K562 (cell line): ENCODE results near the gene TMEM267. TPM values are rescaled to one million over a fixed set of nuclear protein-coding genes. Genes with fewer than 3 reads are reported as not detected.

Experiments used
- LCOR ChIP-seq: sonication (generic); formaldehyde crosslinking; IDR thresholded peaks from 2 replicates; pipeline ENCODE4 v1.8.0; 2022; ENCODE audit warnings: mild to moderate bottlenecking, missing genetic modification reagents
- PBX2 ChIP-seq, 2 experiments: IDR thresholded peaks in 1 of 2; conservative IDR thresholded peaks in 1 of 2; 2 replicates each; pipeline ENCODE4 v1.6.1; 2016; ENCODE audit warnings: low read depth in 2 of 2, mild to moderate bottlenecking in 1 of 2, missing compliant biosample characterization in 1 of 2, missing genetic modification characterization in 1 of 2, moderate library complexity in 1 of 2
- POLR2H ChIP-seq: IDR thresholded peaks from 2 replicates; pipeline ENCODE4 v1.6.1; 2016; ENCODE audit warnings: missing genetic modification characterization, low read depth, mild to moderate bottlenecking, control low read depth, missing compliant biosample characterization, moderate library complexity
- TEAD4 ChIP-seq, 2 experiments: sonication (generic) in 1 of 2; formaldehyde crosslinking in 1 of 2; IDR thresholded peaks; 2 replicates each; pipeline versions ENCODE4 v1.6.1 to v1.8.0; 2012 to 2022; ENCODE audit warnings: borderline replicate concordance in 1 of 2, inconsistent platforms in 1 of 2, low read length in 1 of 2, mild to moderate bottlenecking in 1 of 2, missing genetic modification reagents in 1 of 2
- ZNF175 ChIP-seq: fragments of 200-800 bp; sonication (Bioruptor generic); IDR thresholded peaks from 2 replicates; pipeline ENCODE4 v1.6.1; 2016; ENCODE audit warnings: low read depth, mild to moderate bottlenecking, missing genetic modification characterization, missing compliant biosample characterization
- ZNF318 ChIP-seq, 2 experiments: fragments of 450-650 bp; IDR thresholded peaks; 2 replicates each; pipeline ENCODE4 v1.6.1; 2016; ENCODE audit warnings: mild to moderate bottlenecking in 2 of 2, borderline replicate concordance in 1 of 2, low read depth in 1 of 2, moderate library complexity in 1 of 2
- polyA plus RNA-seq, 8 experiments: library from polyadenylated mRNA; depleted of rRNA in 4 of 8; stranded (reverse) in 5 of 8; unstranded in 3 of 8; fragments of >200 nt; fragmentation: Nextera tagmentation in 2 of 8; fragmentation: Illumina TruSeq in 1 of 8; extraction: Ambion mirVana in 2 of 8; extraction: Trizol in 1 of 8; gene quantifications; 2 replicates each; pipeline versions ENCODE4 v1.2.1 to v1.2.3, GENCODE V29; 2011 to 2014; ENCODE audit warnings: inconsistent platforms in 1 of 8, missing spikeins in 1 of 8
- total RNA-seq, 7 experiments: library from RNA; depleted of rRNA in 6 of 7; stranded (reverse); fragments of >200 nt in 6 of 7; fragmentation: Illumina TruSeq in 2 of 7; extraction: Trizol in 2 of 7; gene quantifications; 2 replicates each; pipeline versions ENCODE4 v1.2.1 to v1.2.3, GENCODE V29; 2011 to 2021; ENCODE audit warnings: low replicate concordance in 1 of 7
- TF ChIP-seq, protein P1 (sequence below): sonication (generic); formaldehyde crosslinking; IDR thresholded peaks from 2 replicates; pipeline ENCODE4 v1.9.0; 2022; ENCODE audit warnings: mild to moderate bottlenecking, missing genetic modification reagents
- TF ChIP-seq, protein P2 (sequence below): fragments of 450-650 bp; formaldehyde crosslinking; IDR thresholded peaks from 2 replicates; pipeline ENCODE4 v1.4.0; 2022; ENCODE audit warnings: missing genetic modification characterization
- TF ChIP-seq, protein P3 (sequence below): fragments of 200-800 bp; sonication (Bioruptor generic); IDR thresholded peaks from 2 replicates; pipeline ENCODE4 v1.6.1; 2017; ENCODE audit warnings: missing genetic modification characterization, missing compliant biosample characterization

The TMEM267 gene
- total and polyA plus RNA-seq, 9 of the 15 experiments (the other 6 are each of a cell fraction or from before 2014, with no cell fraction given) = 8.1 to 61.1 (median 17.8) TPM

GRCh38 chr5:43482490-43483297, 971 bp downstream of the TMEM267 start (continued):
- no peak for TF ChIP-seq PBX2 (CRISPR knock-in tag; IDR thresholded peaks at IDR 0.05; ENCODE audit: low read depth)
- TF ChIP-seq PBX2 (tag; conservative IDR thresholded peaks at IDR 0.05; ENCODE audit: low read depth) = no peak
- peak; percentile 28; the same call in 1 of the 2 replicates for TF ChIP-seq ZNF175 (CRISPR knock-in tag)
- TF ChIP-seq TEAD4 (IDR thresholded peaks at IDR 0.05; ENCODE audit: low read length) = peak; percentile 31; the same call in 1 of the 2 replicates
- TF ChIP-seq TEAD4 (CRISPR knock-in tag; IDR thresholded peaks at IDR 0.05; ENCODE audit: borderline replicate concordance) = no peak
- TF ChIP-seq, protein P1, sequence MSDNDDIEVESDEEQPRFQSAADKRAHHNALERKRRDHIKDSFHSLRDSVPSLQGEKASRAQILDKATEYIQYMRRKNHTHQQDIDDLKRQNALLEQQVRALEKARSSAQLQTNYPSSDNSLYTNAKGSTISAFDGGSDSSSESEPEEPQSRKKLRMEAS = no peak
- TF ChIP-seq, protein P2, sequence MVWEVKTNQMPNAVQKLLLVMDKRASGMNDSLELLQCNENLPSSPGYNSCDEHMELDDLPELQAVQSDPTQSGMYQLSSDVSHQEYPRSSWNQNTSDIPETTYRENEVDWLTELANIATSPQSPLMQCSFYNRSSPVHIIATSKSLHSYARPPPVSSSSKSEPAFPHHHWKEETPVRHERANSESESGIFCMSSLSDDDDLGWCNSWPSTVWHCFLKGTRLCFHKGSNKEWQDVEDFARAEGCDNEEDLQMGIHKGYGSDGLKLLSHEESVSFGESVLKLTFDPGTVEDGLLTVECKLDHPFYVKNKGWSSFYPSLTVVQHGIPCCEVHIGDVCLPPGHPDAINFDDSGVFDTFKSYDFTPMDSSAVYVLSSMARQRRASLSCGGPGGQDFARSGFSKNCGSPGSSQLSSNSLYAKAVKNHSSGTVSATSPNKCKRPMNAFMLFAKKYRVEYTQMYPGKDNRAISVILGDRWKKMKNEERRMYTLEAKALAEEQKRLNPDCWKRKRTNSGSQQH (CRISPR knock-in tag) = no peak
- TF ChIP-seq, protein P3, sequence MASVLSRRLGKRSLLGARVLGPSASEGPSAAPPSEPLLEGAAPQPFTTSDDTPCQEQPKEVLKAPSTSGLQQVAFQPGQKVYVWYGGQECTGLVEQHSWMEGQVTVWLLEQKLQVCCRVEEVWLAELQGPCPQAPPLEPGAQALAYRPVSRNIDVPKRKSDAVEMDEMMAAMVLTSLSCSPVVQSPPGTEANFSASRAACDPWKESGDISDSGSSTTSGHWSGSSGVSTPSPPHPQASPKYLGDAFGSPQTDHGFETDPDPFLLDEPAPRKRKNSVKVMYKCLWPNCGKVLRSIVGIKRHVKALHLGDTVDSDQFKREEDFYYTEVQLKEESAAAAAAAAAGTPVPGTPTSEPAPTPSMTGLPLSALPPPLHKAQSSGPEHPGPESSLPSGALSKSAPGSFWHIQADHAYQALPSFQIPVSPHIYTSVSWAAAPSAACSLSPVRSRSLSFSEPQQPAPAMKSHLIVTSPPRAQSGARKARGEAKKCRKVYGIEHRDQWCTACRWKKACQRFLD (CRISPR knock-in tag) = peak; percentile 67; the same call in 1 of the 2 replicates
- TF ChIP-seq LCOR = no peak
- TF ChIP-seq POLR2H (tag) = peak; percentile 1; the same call in 1 of the 2 replicates
- TF ChIP-seq ZNF318 (IDR thresholded peaks at IDR 0.05; ENCODE audit: borderline replicate concordance in 1 of 2, low read depth in 1 of 2) = 0 out of 4 replicates have a peak, but pooled peaks of 1 of the 2 experiments have one; percentile 11
